Frontal cortex (tissue), 4 donors: ENCODE measurements around the gene ATRNL1. TPM values are rescaled to one million over a fixed set of nuclear protein-coding genes. Genes with fewer than 3 reads are reported as not detected.

Experiments used
- DNase-seq, 2 donors: peaks; one replicate each; pipeline ENCODE4 v3.0.0; 2012; ENCODE audit warnings: low spot score in 2 of 2
- FAIRE-seq: peaks from 2 replicates; lab custom pipeline; 2012; peaks lifted over from hg19 to GRCh38; lab: Jason Lieb, UNC
- total RNA-seq: library from RNA; depleted of rRNA; stranded (reverse); fragments of >200 nt; gene quantifications from one replicate; pipeline ENCODE4 v1.2.3, GENCODE V29; 2014
- donor health status: control.
- donor health status: control.
- donor health status: control.

Gene ATRNL1
- total RNA-seq, 1 donor from 2014 or later = 909 TPM

DNA sequence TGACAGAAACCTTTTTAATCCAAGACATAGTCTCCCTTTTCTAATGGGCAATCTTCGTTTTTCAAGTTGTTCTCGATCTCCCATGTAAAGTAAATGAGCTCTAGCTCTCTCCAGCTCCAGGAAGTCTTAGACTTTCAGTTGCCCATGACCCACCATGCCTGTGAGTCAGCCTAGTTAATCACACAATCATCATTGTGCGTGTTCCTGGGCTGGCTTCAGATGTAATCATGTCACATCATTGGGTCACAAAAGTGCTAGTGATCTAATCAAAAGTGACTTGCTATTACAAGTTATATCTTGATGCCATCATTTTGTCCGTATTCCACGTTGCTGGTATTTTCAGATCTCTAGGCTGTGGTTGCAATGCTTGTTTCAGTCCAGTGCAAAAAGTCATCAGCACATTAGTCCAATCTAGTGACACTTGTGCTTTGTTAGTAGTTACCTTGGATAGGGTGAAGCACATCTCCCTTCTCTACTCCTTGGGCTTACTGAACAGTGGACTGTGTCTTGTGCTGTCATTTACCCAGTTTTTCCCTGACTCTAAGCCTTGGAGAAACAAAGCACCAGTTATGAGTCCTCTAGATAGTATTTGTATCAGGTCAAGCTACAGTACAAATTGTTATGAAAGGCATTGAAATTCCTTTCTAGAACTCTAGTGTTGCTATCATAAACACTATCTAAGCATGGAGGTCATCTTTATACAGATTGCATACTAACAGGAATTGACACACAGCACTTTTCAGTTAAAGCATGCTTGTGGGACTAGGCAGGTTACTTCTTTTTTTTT is 863.3 kb downstream of the ATRNL1 start:
- no peak for DNase-seq
- FAIRE-seq = no peak

DNA sequence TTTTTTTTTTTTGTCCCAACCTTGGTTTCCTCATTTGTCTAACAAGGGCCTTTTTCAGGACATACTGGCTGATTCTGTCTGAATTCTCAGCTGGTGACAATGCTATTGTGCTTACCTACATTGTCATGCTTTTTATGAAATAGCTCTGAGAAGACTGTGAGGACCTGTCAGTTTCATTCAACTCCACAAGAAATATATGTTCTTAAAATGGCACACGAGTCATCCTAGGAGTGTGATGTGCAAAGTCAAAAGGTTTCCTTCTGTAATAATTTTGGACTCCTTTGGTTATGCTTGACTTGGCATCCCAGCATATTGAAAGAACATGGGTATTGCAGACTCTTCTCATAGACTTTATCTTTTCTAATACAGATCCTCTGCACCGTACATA is 863.8 kb downstream of the ATRNL1 start:
- FAIRE-seq (no peak), DNase-seq (no peak)

DNA sequence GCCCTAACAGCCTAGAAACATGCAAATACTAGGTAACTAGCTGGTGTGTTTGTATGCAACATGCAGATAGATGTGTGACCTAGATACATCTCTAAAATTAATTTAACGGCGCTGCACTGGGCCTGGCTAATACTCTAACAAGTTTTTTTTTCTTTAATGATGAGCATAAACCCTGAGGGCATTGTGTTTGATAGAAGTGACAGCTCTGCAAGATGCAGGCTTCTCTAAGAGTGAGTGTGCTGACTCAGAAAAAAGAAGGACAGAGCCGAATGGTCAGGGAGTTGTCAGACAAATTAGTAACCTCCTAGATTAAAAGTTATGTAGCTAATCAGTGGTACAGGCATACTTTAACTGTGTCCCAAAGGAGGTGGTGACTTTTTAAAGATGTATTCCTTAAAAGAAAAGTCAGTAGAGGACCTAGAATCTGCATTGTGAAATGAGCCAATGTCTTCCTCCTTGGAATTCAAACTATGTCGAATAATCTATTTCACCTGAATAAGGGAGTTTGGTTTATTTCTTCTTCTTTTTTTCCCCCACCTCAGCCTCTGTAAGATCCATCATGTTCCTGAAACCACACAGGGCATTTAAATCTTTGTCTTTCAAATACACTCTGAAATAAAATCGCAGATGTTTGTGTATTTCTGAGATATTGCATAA is 864.7 kb downstream of the ATRNL1 start:
- FAIRE-seq (no peak), DNase-seq (no peak)

DNA sequence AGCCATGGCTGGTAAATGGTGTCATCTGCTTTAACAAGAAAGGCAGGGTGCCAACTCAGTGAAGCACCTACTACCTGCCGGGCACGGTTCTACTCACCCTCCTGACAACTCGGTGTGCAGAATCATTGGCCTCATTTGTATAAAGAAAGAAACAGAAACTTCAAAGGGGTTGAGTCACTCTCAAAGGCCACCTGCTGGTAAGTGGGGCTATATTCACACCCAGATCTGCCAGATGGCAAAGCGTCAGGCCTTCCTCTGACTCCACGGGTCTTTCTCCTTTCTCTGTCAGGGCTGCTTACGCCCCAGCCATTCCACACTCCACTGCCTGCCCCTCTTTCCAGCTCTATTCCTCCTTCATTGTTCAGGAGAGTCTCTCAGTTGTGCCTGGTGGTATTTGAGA is 870.7 kb downstream of the ATRNL1 start:
- no peak for DNase-seq
- FAIRE-seq = no peak

DNA sequence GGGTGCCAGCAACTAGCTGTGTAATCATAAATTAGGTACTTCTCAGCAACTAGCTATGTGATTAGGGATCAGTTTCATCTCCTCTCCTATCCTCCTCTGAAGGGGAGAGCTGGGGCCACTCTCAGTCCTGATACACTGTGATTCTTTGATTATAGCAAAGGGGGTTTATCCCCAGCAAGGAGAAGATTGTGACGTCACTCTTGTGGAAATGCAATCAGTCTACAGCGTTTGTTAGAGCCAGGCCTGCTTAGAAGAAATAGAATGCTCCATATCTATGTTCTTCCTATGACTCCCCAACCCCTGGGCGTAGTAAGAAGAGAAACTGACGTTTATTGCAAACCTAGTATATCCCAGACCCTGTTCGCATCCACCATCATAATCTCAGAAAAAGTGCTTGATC is 871.7 kb downstream of the ATRNL1 start:
- FAIRE-seq (no peak), DNase-seq (no peak)

DNA sequence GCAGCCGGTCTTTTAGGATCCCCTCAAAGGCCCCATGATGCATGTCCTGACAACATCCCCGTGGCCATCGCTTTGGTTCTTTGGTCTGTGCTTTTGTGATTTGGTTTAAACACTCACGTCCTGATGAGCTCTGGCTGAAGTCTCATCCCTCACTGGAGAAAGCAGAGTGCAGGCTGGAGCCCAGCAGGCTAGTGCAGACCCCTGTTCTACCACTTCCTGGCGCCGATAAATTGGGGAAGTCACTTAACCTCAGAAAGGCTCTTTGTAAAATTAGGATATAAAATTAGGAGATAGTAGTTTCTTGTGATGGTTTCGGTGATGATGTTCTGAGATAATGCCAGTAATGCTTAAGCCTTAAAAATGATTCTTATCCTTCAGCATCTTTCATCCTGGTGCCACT is 872.2 kb downstream of the ATRNL1 start:
- FAIRE-seq = no peak
- no peak for DNase-seq

DNA sequence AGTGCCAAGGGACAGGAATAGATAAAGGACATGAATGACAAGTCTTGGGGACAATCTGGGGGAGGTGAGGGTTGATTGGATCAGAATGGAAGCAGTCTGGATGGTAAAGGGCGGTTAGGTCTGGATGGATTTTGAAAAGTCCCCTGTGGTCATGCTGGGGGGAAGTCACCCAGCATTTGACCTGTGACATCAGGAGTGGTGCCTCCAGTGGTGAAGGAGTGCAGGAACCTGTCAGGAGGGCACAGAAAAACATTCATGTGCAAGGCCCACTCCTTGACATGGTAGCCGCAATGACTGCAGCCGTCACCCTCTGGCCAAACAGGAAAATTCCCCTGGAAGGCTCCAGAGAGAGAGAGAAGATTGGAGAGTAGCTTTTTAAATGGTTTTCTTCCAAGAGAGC is 875.1 kb downstream of the ATRNL1 start:
- FAIRE-seq = no peak

DNA sequence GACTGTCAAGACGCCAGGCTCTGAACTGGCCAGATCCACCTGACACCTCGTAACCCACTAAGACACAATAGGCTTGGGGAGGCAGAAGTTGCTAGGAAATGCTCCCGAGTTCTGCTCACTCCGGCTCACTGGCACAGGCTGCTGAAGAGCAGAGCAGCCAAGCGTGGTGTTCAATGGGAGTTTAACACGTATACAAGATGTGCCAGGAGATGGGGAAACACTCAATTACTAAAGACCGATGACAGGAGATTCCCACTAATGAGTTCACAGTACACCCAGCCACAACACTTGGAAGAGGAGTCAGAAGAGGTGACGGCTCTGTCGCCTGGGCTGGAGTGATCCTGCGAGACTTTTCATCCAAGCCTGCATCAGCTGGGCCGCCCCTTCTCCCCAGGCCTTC is 876.4 kb downstream of the ATRNL1 start:
- DNase-seq = no peak

More for the DNA sequence above, 875.1 kb downstream of the ATRNL1 start:
- DNase-seq = no peak

DNA sequence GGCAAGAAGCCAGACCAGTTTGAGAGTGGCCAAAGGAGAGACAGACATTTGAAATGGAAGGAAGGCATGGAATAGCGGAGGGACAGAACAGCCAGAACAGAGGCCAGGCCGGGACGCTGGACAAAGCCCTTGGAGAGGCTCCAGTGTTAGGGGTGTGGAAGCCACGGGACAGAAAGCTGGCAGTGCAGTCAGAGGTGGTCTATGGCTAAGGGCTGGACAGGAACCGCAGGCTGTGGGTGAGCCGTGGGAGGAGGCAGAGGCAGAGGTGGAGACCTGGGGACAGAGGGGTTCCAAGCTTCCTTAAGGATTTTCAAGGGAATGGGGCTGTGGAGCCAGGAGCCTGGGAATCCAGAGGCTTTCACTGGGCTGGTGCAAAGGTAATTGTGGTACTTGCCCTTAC is 878.8 kb downstream of the ATRNL1 start:
- FAIRE-seq (no peak), DNase-seq (no peak)

More for the DNA sequence above, 876.4 kb downstream of the ATRNL1 start:
- no peak for FAIRE-seq

DNA sequence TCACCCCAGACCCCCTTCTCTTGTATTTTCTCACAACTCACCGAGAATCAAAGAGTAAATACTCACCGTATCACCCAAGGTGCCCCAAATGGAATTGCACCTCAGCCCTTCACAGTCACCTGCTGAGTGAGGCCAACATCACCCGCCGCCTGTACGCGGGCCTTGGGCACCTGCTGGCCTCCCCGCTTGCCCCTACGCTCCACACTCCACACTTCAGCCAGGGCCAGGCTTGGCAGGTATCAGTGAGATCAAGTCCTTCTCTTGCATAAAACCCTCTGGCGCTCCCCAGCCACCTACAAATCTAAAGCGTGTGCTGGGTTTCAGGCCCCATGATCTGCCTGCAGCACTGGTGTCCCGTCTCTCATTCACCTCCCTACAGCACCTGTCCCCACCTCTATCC is 879.3 kb downstream of the ATRNL1 start:
- FAIRE-seq (no peak), DNase-seq (no peak)

DNA sequence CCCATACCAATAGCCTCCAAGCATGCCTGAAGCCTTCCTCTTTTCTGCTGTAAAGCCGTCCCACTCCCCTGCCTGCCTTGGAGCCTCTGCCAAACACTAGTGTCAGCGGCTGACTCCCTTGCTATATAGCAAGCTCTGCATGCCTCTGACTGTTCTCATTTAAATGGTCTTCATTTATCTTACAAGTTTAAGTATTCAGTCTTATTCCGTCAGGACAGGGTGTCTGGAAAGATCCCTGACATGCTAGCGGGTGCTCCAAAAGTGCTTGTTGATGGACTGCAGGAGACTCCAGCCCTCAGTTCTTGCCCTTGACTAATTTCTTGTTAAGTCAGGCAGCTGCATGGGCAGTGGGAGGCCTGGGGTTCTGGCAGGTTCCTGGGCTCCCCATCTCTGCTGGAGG is 881.2 kb downstream of the ATRNL1 start:
- FAIRE-seq (no peak), DNase-seq (no peak)

DNA sequence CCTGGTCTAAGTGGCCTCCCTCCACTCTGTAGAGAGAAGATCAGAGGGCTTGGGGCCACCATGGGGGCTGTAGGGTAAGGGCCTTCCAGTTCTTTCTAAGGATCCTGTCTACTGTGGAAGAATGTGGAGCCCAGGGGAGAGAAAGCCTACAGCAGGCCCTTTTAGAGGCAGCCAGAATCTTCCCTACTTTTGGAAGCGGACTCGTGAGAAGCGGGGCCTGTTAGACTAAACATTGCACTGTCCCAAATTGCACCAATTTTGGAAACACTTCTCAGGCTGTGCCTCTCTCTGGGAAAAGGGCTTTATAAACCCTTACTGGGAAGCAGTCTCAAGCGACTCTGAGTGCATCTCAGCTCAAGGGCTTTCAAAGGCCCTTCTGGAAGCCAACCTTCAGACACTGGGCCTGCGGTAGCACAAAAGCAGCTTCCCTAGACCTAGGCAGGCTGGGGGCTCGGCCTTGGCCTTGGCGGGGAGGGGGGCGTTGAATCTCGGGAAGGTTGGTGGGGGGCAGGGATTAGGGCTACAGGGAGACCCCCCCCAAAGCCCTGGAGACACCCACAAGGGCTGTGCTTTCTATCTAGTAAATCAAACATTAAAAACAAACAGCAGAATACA is 881.8 kb downstream of the ATRNL1 start:
- DNase-seq (no peak), FAIRE-seq (no peak)

DNA sequence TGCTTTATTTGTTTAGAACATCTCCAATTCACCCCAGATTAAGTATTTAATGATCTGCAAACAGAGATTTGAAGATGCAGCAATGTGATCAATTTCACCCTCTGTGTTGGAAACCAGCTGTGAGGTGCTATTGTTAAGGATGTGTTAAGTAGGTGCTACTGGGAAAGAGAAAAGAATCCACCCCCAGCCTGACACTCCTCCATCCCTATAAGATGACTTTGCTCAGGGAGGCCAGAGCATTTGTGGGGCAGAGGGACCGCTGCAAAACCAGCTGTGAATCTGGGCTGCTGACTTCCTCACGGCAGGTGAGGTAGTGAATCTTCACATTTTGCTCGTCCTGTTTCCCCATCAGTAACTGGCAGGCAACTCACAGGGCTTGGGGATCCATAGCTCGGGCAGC is 882.3 kb downstream of the ATRNL1 start:
- FAIRE-seq = no peak
- no peak for DNase-seq

DNA sequence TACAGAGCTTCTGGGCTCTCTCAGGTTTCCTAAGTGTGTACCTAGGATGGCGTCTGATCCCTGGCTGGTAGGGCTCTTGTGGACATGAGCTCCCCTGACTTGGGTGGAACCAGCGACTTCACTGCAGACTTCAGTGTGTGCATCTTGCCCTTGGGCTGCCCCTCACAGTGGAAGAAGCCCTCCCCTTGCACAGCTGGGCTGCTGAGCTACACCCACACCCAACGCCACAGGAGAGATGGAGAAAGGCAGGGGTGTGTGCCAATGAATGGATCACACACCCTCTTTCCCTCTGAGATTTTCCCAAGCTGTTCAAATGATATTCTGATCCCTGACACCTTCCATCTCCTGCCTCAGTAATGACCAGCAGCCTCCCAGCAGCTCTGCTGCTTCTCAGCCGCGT is 883.2 kb downstream of the ATRNL1 start:
- FAIRE-seq (no peak), DNase-seq (no peak)

DNA sequence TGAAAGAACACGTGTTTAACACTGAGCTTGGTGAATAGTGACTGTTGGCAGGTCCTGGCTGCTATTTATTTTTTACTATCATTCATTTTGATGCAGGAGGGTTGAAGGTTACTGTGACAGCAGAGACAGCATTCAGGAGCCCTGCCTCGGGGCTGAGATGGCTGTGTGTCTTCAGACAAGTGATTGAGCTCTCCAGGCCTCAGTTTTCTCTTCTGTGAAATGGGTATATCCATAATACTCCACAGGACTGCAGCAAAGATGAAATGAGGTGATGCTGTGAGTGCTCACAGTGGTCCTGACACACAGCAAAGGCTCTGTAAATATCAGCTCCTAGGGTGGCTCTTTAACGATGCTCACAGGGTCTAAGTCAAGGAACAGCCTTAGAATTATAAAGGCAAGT is 884.7 kb downstream of the ATRNL1 start:
- DNase-seq (no peak), FAIRE-seq (no peak)

DNA sequence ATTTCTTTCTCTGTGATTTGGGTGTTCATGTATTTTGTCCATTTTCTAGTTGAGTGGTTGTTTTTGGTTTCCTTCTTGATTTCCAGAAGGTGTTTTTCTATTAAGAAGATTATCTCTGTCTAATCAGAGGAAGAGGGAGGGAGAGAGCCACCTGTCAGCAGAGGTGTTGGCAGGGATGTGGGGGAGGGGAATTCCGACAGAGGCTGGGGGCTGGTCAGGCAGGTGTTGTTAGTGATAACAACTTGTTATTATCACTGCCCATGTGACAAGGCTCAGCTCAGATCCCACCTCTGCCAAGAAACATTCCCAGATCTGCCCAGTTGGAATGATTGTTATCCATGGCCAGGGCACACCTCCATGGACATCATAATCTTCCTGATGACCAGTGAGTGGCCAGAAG is 886.4 kb downstream of the ATRNL1 start:
- no peak for DNase-seq
- no peak for FAIRE-seq

DNA sequence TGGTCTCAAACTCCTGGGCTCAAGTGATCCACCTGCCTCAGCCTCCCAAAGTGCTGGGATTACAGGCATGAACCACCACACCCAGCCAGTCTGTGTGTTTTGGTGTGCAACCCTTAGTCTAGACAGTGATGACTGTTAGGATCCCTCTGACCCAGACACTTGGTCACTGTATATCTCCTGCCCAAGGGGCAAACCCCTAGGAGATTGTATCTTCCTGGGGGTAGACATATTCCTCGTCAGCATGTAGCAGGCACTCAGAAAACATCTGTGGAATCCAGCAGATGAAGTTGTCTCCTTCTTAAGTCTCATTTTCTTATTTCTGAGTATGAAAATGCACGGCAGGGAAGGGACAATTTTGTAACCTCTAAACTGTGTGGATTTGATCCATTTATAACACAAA is 887.3 kb downstream of the ATRNL1 start:
- DNase-seq (no peak), FAIRE-seq (no peak)

DNA sequence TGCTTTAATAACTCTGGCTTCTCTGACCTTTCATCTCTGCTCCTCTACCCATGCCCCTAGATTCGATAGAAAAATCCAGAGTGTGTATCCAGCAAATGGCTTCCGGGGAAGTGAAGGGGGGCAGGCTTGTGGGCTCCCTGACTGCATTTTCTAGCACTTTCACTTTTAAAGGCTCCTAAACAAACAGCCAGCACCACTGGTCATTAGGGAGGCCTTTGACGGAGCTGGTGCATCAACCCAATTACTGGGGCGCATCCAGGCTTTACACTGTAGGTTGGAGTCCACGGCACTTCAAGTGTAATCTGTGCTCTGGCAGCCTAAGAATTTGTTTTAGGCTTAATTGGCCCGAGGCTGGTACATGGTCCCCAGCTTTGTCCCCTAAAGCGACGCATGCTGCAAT is 887.9 kb downstream of the ATRNL1 start:
- FAIRE-seq = no peak
- DNase-seq = no peak

DNA sequence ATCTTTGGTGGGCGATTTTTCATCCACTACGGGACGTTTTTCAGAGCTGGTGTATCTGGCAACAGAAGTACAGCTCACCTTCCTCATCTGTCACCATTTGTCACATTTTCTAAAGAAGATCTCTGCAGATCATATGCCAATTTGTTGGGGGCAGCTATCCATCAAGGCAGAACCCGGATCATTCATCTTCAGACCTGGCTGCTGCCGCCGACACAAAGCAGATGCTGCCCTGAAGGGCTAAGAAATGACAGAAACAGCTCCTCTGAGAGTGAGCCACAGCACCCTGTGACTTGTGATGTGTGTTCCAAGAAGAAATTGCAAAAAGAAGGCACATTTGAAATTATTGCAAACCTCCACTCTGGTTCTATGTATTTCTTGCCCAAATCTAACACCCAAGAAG is 888.9 kb downstream of the ATRNL1 start:
- FAIRE-seq (no peak), DNase-seq (no peak)

DNA sequence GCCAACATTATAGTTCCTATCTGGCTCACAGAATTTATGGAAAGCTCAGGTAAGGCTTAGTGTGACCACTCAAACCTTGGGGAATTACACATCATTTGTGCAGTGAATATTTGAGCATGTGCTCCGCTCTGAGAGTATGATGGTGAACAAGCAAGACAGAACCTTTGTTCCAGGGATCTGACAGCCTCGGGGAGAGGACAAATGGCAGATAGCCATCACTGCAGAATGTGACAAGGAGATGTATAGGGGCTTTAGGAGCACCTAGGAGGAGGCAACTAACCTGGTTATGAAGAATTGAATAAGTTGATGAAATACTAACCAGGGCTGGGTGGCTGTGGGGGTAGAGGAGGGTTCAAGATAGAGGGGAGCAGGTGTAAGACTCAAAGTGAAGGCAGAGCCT is 889.4 kb downstream of the ATRNL1 start:
- no peak for FAIRE-seq
- no peak for DNase-seq

DNA sequence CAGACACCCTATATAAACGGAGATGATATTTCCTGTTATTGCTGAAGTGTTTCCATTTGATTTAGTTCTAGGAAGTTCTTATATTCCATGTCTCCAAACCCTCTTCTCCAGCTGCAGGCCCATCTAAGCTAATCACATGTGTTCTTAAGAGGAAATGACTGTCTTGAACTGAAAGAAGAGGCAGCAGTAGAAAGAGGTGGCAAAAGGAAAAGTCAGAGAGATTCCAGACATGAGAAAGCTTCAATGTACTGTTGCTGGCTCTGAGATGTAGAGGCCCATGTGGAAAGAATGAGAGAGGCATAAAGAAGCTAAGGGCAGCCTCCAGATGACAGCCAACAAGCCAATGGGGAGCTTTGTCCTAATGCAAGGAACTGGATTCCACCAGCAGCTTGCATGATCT is 892.6 kb downstream of the ATRNL1 start:
- FAIRE-seq (no peak), DNase-seq (no peak)
